ENCODE data around the gene WASF2.

Gene WASF2

DNA sequence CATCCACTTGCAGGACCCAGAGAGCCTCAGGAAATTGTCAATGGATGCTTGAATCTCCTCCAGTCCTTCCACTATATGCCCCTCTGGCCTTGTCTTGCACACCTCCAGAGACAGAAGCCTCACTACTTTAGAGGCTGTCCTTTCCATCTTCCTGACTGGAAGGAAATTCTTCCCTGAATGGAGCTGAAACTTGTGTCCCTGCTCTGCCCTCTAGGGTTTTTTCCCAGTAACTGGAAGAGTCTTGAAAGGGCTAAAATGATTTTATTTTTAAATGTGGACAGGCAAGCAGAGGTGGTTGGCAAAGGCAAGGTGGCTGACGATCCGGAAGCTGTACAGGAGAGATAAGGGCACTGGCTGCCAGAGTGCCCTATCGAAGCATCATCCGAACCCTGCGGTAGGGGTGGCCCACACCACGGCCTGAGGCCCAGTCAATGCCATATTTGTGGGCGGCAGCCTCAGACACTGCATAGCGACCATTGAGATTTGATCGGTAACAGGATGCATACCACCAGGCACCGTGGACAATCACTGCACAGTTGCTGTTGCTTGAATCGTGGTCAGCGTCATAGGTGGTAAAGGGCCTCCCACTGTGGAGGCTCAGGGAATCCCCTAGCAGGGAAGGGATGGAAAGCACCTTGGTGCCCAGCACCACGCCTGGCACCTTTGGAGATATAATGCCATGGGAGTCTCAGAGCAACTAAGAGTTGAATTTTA, 120.9 kb downstream of the WASF2 start:
- no peak for DNase-seq

- no peak for DNase-seq
Observed at GRCh38 chr1:27367160-27367650, 122.8 kb downstream of the WASF2 start.

DNA sequence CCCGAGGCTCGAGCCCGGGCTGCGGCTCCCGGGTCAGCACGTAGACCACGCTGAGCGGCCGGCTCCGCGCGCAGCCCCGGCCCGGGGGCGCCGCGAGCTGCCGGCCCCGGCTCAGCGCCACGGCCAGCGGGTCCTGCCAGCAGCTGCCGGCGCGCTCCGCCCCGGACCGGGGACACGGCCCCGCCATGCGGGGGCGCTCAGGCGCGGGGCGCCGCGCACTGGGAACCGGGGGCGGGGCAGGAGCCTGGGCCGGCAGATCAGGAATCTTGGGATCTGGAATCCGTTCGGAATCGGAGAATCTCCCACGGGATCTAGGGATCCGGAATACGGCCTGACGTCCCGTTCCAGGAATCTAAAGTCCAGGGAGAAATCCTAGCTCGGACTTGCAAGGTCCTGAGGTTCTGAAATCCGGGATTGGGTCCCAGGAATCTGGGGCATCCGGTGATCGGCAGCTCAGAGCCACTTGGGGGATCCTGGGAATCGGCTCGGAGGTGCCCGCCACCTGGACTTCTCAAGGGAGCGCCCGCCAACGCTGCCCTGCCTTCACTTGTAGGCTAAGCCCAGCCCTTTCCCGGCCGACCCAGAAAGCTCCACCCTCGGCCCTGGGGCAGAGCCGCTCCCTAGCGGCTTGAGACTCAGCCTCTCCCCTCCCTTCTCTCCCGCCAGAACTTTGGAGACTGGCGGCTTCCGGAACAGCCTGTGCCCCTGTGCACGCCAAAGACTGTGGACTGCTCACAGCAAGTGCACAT, 123.4 kb downstream of the WASF2 start, which contains the start of gene MAP3K6:
TSS of gene MAP3K6 (minus strand) at position 551 of the 749 bp plus-strand sequence. CDS start at position 187, 364 bp downstream.
- peak in 1 of 2 experiments; percentile 32 for DNase-seq

DNA sequence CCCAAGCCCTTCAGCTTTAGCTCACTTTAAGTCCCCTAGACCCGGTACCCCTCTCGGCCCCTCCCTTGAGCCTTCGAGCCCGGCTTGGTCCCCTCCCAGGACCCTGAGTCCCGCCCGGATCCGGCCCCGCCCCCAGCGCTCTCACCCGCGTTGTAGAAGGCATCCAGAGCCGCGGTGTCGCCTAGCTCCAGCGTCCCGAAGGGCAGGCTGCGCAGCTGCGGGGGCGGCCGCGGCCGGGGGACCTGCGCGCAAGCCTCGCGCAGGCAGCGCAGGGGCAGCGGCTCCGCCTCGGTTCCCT, 123.9 kb downstream of the WASF2 start:
- DNase-seq, result peak; percentile 62 to 72

DNA sequence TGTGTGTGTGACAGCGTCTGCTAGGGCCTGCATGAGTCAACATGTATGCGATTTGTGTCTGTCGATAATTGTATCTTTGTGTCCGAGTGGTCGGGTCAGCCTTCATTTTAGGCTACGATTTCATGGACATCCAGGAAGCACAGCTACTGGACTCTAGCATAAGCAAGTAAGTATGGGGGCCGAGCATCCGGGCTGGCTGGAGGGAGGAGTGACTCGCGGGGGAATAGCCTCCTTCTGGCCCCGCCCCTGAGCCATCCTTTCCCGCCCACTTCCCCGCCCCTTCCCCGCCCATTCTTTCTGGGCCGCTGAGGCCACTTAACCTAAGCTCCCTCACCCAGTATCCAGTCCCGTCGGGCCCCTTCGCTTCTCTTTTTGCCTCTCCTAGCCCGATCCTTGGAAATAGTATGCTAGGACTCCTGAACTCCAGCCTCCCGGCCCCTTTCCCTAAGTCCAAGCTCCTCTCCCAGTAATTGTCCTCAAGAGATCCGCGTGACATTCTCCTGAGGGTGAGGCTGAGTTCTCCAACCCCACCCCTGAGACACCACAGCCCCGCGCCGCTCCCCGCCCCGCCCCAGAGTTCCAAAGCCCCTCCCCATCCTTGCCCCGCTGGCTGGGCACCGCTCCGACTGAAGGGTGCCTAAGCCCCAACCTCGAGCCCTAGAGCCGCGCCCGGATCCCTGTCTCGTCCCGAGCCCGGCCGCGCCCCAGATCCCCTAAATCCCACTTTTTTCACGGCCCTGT, 124.4 kb downstream of the WASF2 start:
- DNase-seq, result peak; percentile 65 to 78

- no peak for DNase-seq
Observed at GRCh38 chr1:27364696-27365371, 125.1 kb downstream of the WASF2 start.

GRCh38 chr1:27363766-27364695, 125.9 kb downstream of the WASF2 start:
- DNase-seq, result no peak

GRCh38 chr1:27361553-27361952, 128.4 kb downstream of the WASF2 start:
- DNase-seq, result no peak

DNA sequence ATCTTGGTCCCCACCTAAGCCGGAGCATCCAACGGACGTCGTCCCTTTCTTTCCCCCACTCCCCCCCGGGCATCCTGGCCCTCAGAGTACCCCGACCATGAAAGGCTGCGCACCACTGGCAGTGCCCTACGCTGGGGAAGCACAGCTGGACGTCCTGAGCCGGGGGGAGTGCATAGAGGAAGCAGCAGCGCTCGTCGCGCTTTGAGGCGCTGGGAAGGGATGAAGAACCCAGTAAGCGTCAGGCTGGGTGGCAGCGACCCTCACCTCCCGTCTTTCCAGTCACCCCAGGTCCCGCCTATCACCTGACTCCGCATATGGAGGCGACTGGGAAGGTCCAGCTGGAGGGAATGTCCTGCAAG, 128.9 kb downstream of the WASF2 start:
- no peak for DNase-seq

DNA sequence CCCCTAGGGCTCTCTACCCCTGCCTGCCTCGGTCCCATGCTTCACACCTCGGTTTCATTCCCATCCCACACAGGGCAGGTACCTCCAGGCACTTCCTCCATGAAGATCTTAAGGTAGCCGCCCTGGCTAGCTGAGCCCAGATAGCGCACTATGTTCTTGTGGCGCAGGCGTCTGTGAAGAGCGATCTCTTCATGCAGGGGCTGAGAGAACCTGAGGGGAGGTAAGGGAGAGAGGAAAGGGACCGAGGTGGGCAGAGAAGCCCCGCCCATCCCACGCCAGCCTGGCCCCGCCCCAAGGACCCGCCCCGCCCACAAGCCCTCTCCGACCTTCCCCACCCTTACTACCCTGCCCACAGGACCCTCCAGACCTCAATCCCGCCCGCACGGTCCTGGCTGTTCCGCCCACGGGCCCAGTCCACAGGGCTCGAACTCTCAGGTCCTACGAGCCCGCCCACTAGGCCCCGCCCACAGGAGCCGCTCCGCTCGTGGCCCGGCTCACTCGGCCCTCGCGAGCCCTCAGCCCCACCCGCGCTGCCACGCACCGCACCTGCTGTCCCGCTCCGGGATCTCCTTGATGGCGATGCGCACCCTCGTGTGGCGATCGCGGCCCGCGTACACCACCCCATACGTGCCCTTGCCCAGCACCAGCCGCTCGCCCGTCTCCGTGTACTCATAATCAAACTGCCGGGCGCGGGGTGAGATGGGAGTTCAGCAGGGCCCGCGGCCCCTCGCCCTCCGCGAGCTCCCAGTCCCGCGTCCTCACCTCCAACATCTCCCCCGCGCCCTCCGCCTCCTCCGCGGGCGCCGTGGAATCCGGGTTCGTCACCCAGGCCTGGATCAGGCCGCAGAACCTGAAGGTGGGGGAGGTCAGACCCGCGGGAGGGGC, 129.6 kb downstream of the WASF2 start:
- peak; percentile 37 to 39 for DNase-seq

DNA sequence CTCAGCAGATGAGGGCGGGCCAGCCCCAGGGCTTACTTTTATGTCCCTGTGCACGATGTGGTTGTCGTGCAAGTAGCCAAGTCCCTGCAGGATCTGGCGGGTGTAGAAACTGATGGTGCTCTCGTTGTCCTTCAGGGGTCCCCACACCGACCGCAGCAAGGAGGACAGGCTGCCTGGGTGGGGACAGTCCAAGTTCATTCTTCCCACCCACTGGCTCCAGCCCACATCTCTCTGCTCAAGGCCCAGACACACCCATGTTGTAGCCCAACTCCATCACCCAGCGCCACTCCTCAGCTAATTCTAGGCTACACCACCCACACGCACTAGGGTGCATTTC, 130.2 kb downstream of the WASF2 start:
- no peak for DNase-seq

DNA sequence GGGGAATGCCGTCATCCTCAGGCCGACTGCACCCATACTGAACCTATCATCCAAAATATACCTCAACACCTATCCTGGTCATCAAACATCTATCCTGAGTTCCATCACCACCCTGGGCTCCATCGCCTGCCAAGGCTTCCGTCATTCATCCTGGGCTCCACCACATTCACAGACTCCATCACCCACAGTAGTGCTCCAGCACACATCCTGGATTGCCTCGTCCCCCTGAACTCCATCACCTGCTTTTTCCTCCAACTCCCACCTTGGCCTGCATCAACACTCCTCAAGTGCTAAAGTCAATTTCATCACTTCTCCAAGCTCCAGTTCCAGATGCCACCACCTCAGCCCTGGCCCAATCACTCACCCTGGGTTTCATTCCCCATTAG, 131.0 kb downstream of the WASF2 start:
- DNase-seq, result no peak

GRCh38 chr1:27358038-27358927, 131.7 kb downstream of the WASF2 start:
- DNase-seq, result no peak

- peak; percentile 74 to 76 for DNase-seq
Observed at GRCh38 chr1:27357281-27358037, 132.5 kb downstream of the WASF2 start.

- peak; percentile 38 to 39 for DNase-seq
Observed at GRCh38 chr1:27356619-27357280, 133.2 kb downstream of the WASF2 start.

- no peak for DNase-seq
Observed at GRCh38 chr1:27356277-27356618, 133.7 kb downstream of the WASF2 start.

DNA sequence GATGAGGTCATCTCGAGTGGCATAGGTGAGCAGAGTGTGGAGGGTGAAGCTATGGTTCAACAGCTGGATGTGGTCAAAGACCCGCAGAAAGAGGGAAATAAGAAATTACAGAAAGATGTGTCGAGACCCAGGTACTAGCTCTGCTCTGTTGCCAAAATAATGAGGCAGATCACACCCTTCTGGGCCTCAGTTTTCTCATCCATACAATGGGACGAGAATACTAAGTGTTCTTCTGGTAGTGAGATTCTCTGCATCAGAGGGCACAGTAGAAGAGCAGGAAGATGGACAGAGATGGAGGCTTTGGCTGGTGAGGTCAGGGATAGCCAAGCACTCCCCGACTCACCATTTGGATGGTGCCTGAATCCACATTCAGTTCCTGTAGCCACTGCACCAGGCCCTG, 134.3 kb downstream of the WASF2 start:
- DNase-seq, result no peak
